HPDE6-E6E7 (cell line): ENCODE results near the gene TENT4A.
"Not testable (repeated sequence)": the region's sequence is repeated elsewhere in the genome, so short reads cannot be mapped to it uniquely, and the experiment has no call there.

ENCODE experiments used
- DNase-seq: peaks from one replicate; pipeline ENCODE4 v3.0.0; 2011; ENCODE audit warnings: missing footprints; ENCODE audit errors: extremely low spot score

The TENT4A gene

GRCh38 chr5:6713274-6714225, at the start of gene TENT4A:
TSS of gene TENT4A (plus strand) at chr5:6713432. CDS start at chr5:6713984, 552 bp downstream.
- DNase-seq, result no peak

DNA sequence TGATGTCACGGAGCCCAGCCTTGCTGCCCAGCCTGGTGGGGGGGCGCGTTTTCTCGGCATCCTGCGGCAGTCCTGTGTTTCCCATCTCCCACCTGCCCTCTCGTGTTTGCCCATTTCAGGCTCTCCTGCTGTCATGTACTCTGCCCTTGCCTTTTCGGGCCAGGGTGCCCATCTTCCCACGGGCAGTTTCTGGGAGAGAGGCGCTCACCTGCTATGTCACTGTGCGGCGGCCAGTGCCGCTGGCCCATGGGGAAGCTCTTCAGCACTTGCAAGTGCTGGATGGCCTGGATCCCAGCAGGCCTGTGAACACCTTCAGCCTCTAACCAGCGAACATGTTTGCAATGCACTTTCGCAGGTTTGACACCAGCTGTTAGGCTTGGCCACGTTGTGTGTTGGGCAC, 46.5 kb upstream of the TENT4A start:
- DNase-seq, result no peak

GRCh38 chr5:6667648-6668047, 45.6 kb upstream of the TENT4A start:
- no peak for DNase-seq

DNA sequence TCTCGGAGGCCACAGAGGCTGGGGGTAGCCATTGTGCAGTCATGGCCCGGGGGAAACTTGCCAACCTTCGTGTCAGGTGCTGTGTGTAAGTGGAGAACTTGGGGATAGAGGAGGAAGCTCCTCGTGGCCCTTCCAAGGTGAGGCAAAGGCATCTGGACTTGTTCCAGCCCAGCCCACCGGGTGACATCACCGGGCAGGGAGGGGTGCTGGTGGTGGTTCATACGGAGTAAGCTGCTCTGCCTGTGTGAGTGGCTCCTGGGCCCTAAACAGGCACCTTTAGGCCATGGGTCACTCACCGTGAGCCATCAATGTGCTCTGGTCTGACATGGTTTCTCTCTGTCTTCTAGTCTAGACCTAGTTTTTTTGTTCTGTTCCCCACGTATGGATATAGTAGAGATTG, 44.5 kb upstream of the TENT4A start:
- DNase-seq, result not testable (repeated sequence)

GRCh38 chr5:6673031-6673430, 40.2 kb upstream of the TENT4A start:
- no peak for DNase-seq

DNA sequence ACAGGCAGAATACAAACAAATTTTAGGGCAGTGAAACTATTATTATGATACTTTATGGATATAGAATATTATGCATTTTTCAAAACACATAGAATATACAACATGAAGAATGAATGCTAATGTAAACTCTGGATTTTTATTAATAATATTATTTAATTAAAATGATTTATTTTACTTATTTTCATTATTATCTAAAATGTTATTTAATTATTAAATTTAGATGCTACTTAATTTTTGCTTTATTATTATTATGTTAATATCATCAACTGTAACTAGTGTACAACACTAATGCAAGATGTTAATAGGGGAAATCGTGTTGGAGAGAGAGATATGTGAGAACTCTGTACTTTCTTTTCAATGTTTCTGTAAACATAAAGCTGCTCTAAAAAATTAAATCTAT, 39.3 kb upstream of the TENT4A start:
- DNase-seq, result no peak

GRCh38 chr5:6674421-6674820, 38.8 kb upstream of the TENT4A start:
- no peak for DNase-seq

DNA sequence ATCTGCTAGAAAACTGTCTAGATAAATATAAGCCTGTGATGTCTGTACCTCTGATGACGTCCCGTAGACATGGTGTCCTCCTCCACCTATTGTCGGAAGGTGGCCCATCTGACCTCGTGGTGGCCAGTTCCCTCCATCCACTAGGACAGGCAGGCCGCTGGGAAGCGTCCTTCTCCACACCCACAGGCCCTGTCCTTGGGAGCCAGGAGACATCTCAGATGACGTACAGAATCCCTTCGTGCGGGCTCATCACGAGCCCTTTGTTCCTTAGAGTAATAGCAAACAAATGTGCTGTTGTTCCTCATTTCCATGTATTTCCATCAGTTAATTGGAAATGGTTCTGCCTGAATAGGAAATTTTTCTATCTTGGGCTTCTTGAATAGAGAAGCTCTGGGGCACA, 38.3 kb upstream of the TENT4A start:
- DNase-seq, result no peak

DNA sequence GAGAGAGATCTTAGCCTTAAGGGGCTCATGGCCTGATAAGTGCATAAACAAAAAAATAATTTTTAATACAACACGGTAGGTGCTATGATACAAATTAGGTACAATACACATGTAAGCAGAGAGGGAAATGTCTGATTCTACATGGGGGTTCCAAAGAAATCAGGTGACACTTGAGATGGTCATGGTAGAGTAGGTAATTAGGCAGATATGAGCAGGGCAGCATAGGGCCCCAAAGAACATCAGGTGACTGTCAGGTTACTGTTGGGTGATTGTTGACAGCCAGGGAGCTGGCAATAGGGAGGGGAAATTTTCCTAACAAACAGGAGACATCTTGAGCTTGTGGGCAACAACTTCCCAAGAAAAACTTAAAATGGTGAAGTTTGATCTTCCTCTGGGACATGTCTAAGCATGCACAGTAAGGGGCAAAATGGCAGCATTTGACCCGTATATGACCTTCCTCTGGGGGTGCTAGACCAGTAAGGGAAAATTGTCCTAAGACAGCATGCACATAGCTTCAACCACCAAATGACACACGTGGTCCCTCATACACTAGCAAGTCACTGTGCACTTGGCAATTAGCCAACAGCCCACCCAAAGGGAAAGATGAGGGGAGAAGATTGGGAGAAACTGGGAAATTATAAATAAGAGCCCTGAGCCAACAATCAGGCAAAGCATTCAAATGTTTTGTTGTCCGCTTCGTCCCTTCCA, 37.3 kb upstream of the TENT4A start:
- DNase-seq, result no peak

DNA sequence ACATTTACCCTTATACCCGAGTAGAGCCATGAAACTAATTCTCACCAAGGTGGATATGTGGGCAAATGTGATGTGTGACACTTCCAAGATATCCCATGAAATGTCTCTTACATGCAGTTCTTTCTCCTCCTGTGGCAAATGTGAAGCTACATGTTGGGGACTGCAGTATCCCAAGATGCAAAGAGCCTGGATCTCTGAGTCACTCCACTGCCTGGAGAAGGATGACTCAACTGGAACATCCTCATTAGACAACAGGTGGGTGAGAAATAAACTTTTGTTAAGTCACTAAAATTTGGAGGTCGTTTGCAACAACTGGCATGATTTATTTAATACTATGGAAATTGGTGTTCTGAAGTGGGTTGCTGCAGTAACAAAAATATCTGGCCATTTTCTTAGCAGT, 36.5 kb upstream of the TENT4A start:
- DNase-seq, result peak; percentile 31

GRCh38 chr5:6678385-6678784, 34.8 kb upstream of the TENT4A start:
- no peak for DNase-seq

DNA sequence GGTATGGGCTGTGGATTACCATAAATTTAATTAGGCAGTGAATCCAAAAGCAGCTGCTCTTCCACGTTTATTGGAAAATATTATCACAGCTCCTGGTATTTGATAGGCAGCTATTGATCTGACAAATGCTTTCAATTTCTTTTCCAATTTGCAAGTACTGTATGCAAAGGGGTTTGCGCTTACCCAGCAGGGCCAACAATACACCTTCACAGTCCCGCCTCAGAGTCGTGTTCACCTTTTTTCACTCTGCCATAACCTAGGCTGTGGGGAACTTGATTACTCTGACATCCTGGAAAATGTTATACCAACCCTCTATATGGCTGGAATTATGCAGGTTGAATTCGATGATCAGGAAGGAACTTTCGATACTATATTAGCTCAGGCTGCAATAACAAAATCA, 32.3 kb upstream of the TENT4A start:
- no peak for DNase-seq

DNA sequence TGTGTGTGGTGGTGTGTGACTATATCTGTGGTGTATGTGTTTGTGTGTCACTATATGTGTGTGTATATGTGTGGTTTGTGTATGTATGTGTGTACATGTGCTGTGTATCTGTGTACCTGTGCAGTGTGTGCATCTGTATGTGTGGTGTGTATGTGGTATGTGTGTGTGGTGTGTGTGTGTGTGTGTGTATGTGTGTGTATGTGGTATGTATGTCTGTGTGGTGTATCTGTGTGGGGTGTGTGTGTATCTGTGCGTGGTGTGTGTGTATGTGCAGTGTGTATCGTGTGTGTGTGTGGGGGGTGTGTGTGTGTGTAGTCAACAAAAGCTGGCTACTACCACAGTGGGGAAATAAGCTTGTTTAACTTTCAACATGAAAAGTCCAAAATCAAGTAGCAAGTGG, 31.6 kb upstream of the TENT4A start:
- DNase-seq, result no peak

DNA sequence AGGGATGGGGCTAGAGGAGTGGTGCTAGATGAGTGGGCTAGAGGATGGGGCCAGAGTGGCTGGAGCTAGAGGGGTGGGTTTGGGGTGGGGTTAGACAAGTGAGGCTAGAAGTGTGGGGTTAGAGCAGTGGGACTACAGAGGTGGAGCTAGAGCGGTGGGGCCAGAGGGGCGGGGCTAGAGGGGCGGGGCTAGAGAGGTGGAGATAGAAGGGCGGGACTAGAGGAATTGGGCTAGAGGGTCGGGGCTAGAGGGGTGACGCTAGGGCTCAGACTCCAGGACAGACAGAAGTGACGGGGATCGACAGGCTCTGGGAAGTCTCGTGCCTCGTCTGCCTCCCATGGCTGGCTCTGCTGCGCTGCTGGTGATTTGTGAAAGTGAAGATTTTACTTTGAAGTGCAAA, 31.0 kb upstream of the TENT4A start:
- no peak for DNase-seq

- DNase-seq, result no peak
These were observed 30.0 kb upstream of the TENT4A start for GRCh38 chr5:6683241-6683640.

- no peak for DNase-seq
These were observed 29.2 kb upstream of the TENT4A start for GRCh38 chr5:6684075-6684474.

DNA sequence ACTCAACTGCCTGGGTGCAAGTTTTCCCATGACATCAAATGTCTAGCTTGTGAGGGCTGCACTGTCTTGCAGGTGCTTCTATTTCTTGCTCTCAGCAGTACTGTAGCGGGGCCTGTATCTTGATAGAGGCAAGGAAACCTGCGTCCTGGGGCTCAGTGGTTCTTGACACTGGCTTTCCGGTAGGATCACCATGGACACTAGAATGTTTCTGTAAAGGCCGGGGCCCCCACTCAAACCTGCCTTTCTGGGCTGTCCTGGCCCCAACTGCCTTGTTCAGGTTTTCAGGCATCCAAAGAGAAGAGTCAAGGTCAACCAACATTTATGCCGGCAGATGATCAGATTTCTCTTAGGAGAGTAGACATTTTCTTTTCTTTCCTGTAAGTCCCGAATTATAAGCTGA, 26.7 kb upstream of the TENT4A start:
- no peak for DNase-seq

- DNase-seq, result no peak
These were observed 26.3 kb upstream of the TENT4A start for GRCh38 chr5:6686915-6687409.

- DNase-seq, result no peak
These were observed 25.7 kb upstream of the TENT4A start for GRCh38 chr5:6687505-6687904.

- DNase-seq, result no peak
These were observed 20.3 kb upstream of the TENT4A start for GRCh38 chr5:6692906-6693305.

- DNase-seq, result no peak
These were observed 14.5 kb upstream of the TENT4A start for GRCh38 chr5:6698696-6699095.

GRCh38 chr5:6699357-6699756, 13.9 kb upstream of the TENT4A start:
- no peak for DNase-seq
